Right cardiac atrium (tissue), 5 donors: ENCODE measurements around the gene PARK7. TPM values are rescaled to one million over a fixed set of nuclear protein-coding genes. Genes with fewer than 3 reads are reported as not detected.

Experiments
- ATAC-seq, 2 donors: fragments of 200-7000 bp; cut with Tn5 transposase; one replicate each; pipeline versions ENCODE4 v1.8.0 to v1.9.1; 2020; ENCODE audit warnings: moderate library complexity in 2 of 2, mild to moderate bottlenecking in 1 of 2
- DNase-seq, 3 donors: peaks; one replicate each; pipeline ENCODE4 v3.0.0-alpha.2; 2020
- H3K27ac ChIP-seq: one replicate; pipeline ENCODE4 v1.5.1; 2013; ENCODE audit warnings: mild to moderate bottlenecking, low read length, control low read depth, moderate library complexity
- H3K27me3 ChIP-seq: one replicate; pipeline ENCODE4 v1.6.1; 2013; ENCODE audit not compliant: control insufficient read depth, insufficient read depth
- H3K4me1 ChIP-seq: one replicate; pipeline ENCODE4 v1.6.1; 2013; ENCODE audit warnings: low read length; ENCODE audit not compliant: control insufficient read depth, insufficient read depth
- H3K4me3 ChIP-seq: one replicate; pipeline ENCODE4 v1.5.1; 2013; ENCODE audit warnings: low read length, control low read depth
- H3K9me3 ChIP-seq: one replicate; pipeline ENCODE4 v1.6.1; 2013; ENCODE audit warnings: low read length; ENCODE audit not compliant: control insufficient read depth
- WGBS: extraction: QIAGEN DNeasy Blood & Tissue Kit; methylation state at CpG from one replicate; pipeline ENCODE4 v1.1.7; 2013; 5-methylcytosine and 5-hydroxymethylcytosine counted together
- intact Hi-C, 4 donors: fragments of 100-400 bp; cut with DNase I; formaldehyde crosslinking; loops; one replicate each; pipeline versions ENCODE4 v1.11.0 to v1.14.0; 2022 to 2023
- polyA plus RNA-seq: library from polyadenylated mRNA; stranded (reverse); fragments of 200-250 nt; gene quantifications from one replicate; pipeline ENCODE4 v1.2.3, GENCODE V29; 2013
- total RNA-seq, 4 donors: library from RNA; stranded (reverse); fragmentation: NEBNext Ultra II Directional; extraction: Animal tissue kit (Norgen Biotek cat#: 25700); gene quantifications; one replicate each; pipeline ENCODE4 v1.2.1, GENCODE V29; 2021
- donor health status: healthy with polysubstance abuse.
- donor health status: DM: no; HTN: yes; CAD: no.
- donor health status: DM: no; HTN: no; CAD: no.
- donor health status: DM: no; HTN: yes; CAD: no; lungs with severe emphysema.
- donor health status: DM: yes; HTN: yes; CAD: no.

Gene PARK7
- total and polyA plus RNA-seq, 5 donors = 302 to 501 (median 317) TPM

- intact Hi-C loops = no loop called here
- WGBS = 98% methylated on average over 6 of the region's 6 CpGs
- DNase-seq = no peak
- Histone ChIP-seq H3K4me3 (no peak overlapping the region), H3K27me3 (no peaks in the 10 kb centered on the region), H3K9me3 (no peaks in the 10 kb centered on the region), H3K4me1 (peaks cover 12% of the 10 kb centered on the region), H3K27ac (no peak overlapping the region)
- ATAC-seq = no peak
These were observed 40.9 kb downstream of the PARK7 start for GRCh38 chr1:8002329-8002910.

GRCh38 chr1:8002921-8003320 lies 41.4 kb downstream of the PARK7 start:
- no peak for ATAC-seq
- Histone ChIP-seq H3K27me3 (no peaks in the 10 kb centered on the region), H3K27ac (no peak overlapping the region), H3K9me3 (no peaks in the 10 kb centered on the region), H3K4me3 (no peak overlapping the region), H3K4me1 (peaks cover 12% of the 10 kb centered on the region)
- no peak for DNase-seq
- intact Hi-C loops = no loop called here
- WGBS = 95% methylated on average over 4 of the region's 4 CpGs

GRCh38 chr1:8003438-8004112 lies 42.1 kb downstream of the PARK7 start:
- H3K27me3 ChIP-seq = no peaks in the 10 kb centered on the region
- DNase-seq (no peak), ATAC-seq (no peak)
- no peak overlapping the region for H3K4me3 ChIP-seq
- H3K9me3 ChIP-seq = no peaks in the 10 kb centered on the region
- 90% methylated on average over 6 of the region's 6 CpGs for WGBS
- H3K4me1 ChIP-seq = peaks cover 12% of the 10 kb centered on the region
- intact Hi-C loops = no loop called here
- peak overlapping the region; percentile 98 for H3K27ac ChIP-seq

- Histone ChIP-seq H3K27ac (peak overlapping the region; percentile 98), H3K4me1 (peaks cover 14% of the 10 kb centered on the region), H3K27me3 (no peaks in the 10 kb centered on the region), H3K9me3 (no peaks in the 10 kb centered on the region), H3K4me3 (no peak overlapping the region)
- ATAC-seq = peak; percentile 5 to 9
- 54% methylated on average over 18 of the region's 18 CpGs for WGBS
- intact Hi-C loops = no loop called here
- DNase-seq = peak in 2 of 3 donors; percentile 39 to 68
These were observed 42.7 kb downstream of the PARK7 start for GRCh38 chr1:8004113-8004802.

GRCh38 chr1:8004803-8005573 lies 43.5 kb downstream of the PARK7 start:
- no peaks in the 10 kb centered on the region for H3K9me3 ChIP-seq
- H3K27me3 ChIP-seq = no peaks in the 10 kb centered on the region
- peak overlapping the region; percentile 98 for H3K27ac ChIP-seq
- DNase-seq (peak; percentile 91 to 96 (median 92)), ATAC-seq (peak; percentile 95 to 96)
- 17% methylated on average over 17 of the region's 17 CpGs for WGBS
- intact Hi-C loops = no loop called here
- H3K4me3 ChIP-seq = no peak overlapping the region
- peaks cover 14% of the 10 kb centered on the region for H3K4me1 ChIP-seq

GRCh38 chr1:8006037-8006963 lies 44.8 kb downstream of the PARK7 start:
- intact Hi-C loops = no loop called here
- 94% methylated on average over 12 of the region's 12 CpGs for WGBS
- Histone ChIP-seq H3K4me1 (peaks cover 16% of the 10 kb centered on the region), H3K27ac (peak overlapping the region; percentile 96), H3K4me3 (no peak overlapping the region), H3K9me3 (no peaks in the 10 kb centered on the region), H3K27me3 (no peaks in the 10 kb centered on the region)
- DNase-seq (no peak), ATAC-seq (no peak)

- Histone ChIP-seq H3K27ac (no peak overlapping the region), H3K4me1 (peaks cover 12% of the 10 kb centered on the region), H3K4me3 (no peak overlapping the region), H3K9me3 (no peaks in the 10 kb centered on the region), H3K27me3 (no peaks in the 10 kb centered on the region)
- ATAC-seq (no peak), DNase-seq (no peak)
- WGBS = 94% methylated on average over 18 of the region's 18 CpGs
- intact Hi-C loops = no loop called here
These were observed 47.8 kb downstream of the PARK7 start for GRCh38 chr1:8009043-8010002.

GRCh38 chr1:8010080-8010664 lies 48.7 kb downstream of the PARK7 start:
- WGBS = 73% methylated on average over 8 of the region's 8 CpGs
- no peak for ATAC-seq
- DNase-seq = no peak
- H3K4me1 ChIP-seq = peaks cover 8% of the 10 kb centered on the region
- H3K27ac ChIP-seq = no peak overlapping the region
- intact Hi-C loops = no loop called here
- H3K9me3 ChIP-seq = no peaks in the 10 kb centered on the region
- no peak overlapping the region for H3K4me3 ChIP-seq
- no peaks in the 10 kb centered on the region for H3K27me3 ChIP-seq

GRCh38 chr1:8011016-8011415 lies 49.5 kb downstream of the PARK7 start:
- DNase-seq (no peak), ATAC-seq (no peak)
- intact Hi-C loops = no loop called here
- H3K4me1 ChIP-seq = peaks cover 4% of the 10 kb centered on the region
- no peak overlapping the region for H3K4me3 ChIP-seq
- H3K27me3 ChIP-seq = no peaks in the 10 kb centered on the region
- no peaks in the 10 kb centered on the region for H3K9me3 ChIP-seq
- H3K27ac ChIP-seq = no peak overlapping the region
- WGBS = 86% methylated on average over 4 of the region's 4 CpGs
